Body of pancreas (tissue), 4 donors: Measurements from ENCODE around the gene RABEPK. TPM values are rescaled to one million over a fixed set of nuclear protein-coding genes. Genes with fewer than 3 reads are reported as not detected.

ENCODE experiments used
- ATAC-seq: fragments of 150-250 bp; one replicate; pipeline ENCODE4 v1.9.1; 2016
- DNase-seq, 4 donors: peaks; one replicate each; pipeline ENCODE4 v3.0.0-alpha.2; 2019
- H3K27ac ChIP-seq, 4 donors: fragments of 200-600 bp; sonication (generic); 1 replicate in 3 of 4; 2 replicates in 1 of 4; pipeline versions ENCODE4 v1.5.1 to v1.6.1; 2016 to 2019; ENCODE audit warnings: mild to moderate bottlenecking in 1 of 4, mixed read lengths in 1 of 4, moderate library complexity in 1 of 4
- H3K27me3 ChIP-seq, 2 donors: fragments of 200-600 bp; sonication (generic); one replicate each; pipeline ENCODE4 v1.6.0; 2016; ENCODE audit warnings: mild to moderate bottlenecking in 1 of 2
- H3K36me3 ChIP-seq, 2 donors: fragments of 200-600 bp; sonication (generic); replicated peaks in 1 of 2; 2 replicates each; pipeline ENCODE4 v1.5.1; 2016; ENCODE audit warnings: low read depth in 2 of 2; ENCODE audit not compliant: insufficient read depth in 1 of 2
- H3K4me1 ChIP-seq: fragments of 200-600 bp; sonication (generic); one replicate; pipeline ENCODE4 v1.6.0; 2016
- H3K4me3 ChIP-seq, 2 donors: fragments of 200-600 bp; sonication (generic); 1 replicate in 1 of 2; 2 replicates in 1 of 2; pipeline ENCODE4 v1.5.1; 2016 to 2019
- H3K9me3 ChIP-seq, 3 donors: fragments of 200-600 bp; sonication (generic); 1 replicate in 2 of 3; 2 replicates in 1 of 3; pipeline ENCODE4 v1.5.1; 2016
- CTCF ChIP-seq, 7 experiments: fragments of 450-650 bp in 4 of 7; fragments of 200-600 bp in 3 of 7; sonication (generic) in 3 of 7; IDR thresholded peaks; one replicate each; pipeline ENCODE4 v1.5.1; 2016 to 2019; ENCODE audit warnings: antibody characterized with exemption in 7 of 7
- POLR2A ChIP-seq, 3 donors: fragments of 450-650 bp; IDR thresholded peaks; one replicate each; pipeline ENCODE4 v1.6.1; 2016; ENCODE audit warnings: antibody characterized with exemption in 3 of 3, mild to moderate bottlenecking in 2 of 3
- WGBS, 2 donors: methylation state at CpG; one replicate each; pipeline ENCODE4 v1.1.5; 2017; 5-methylcytosine and 5-hydroxymethylcytosine counted together
- intact Hi-C: fragments of 100-400 bp; cut with DNase I; formaldehyde crosslinking; loops from one replicate; pipeline ENCODE4 v1.15.1; 2023
- small RNA-seq: library from RNA; depleted of rRNA; stranded (forward); fragments of <200 nt; gene quantifications from one replicate; pipeline ENCODE3, GENCODE V24; 2016
- total RNA-seq, 2 donors: library from RNA; depleted of rRNA; stranded (reverse); fragments of >200 nt; gene quantifications; one replicate each; pipeline ENCODE4 v1.1.0, GENCODE V29; 2016

Gene RABEPK
- total RNA-seq, 2 donors from 2014 or later: 4.3 to 6.7 TPM

DNA sequence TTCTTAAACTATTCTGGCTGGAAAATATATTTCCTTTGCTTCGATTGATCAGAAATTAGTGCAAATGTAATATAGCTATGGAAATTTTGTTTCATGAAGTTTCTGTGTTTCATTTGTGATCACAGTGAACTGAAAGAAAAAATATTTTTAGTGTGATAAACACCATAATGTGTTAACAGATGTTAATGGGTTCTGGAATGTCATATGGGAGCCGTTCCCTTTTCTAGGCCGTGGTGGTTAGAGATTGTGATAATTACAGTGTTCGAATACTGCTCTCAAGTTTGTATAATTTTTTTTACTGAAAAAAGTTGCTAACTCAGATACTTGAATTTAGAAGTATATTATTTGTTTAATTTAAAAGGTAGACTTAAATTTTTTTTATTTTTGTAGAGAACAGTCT, 80.6 kb downstream of the RABEPK start:
- intact Hi-C loops: no loop called here
- DNase-seq (no peak), ATAC-seq (no peak)
- no peaks in the 10 kb centered on the region for H3K27me3 ChIP-seq
- TF ChIP-seq CTCF (IDR thresholded peaks at IDR 0.05) (no peak), POLR2A (IDR thresholded peaks at IDR 0.05) (no peak)
- H3K27ac ChIP-seq: no peak overlapping the region
- H3K36me3 ChIP-seq: no peaks in the 10 kb centered on the region
- H3K9me3 ChIP-seq: no peaks in the 10 kb centered on the region
- no peak overlapping the region for H3K4me3 ChIP-seq
- 78 to 90% methylated on average over 4 of the region's 4 CpGs for WGBS, 2 donors
- peaks cover 11% of the 10 kb centered on the region for H3K4me1 ChIP-seq

Small RNA genes within 50 kb of the gene (small RNA-seq; reads per million reads assigned to genes)
- not detected for gene AL354710.1

Other genes with a start within 250 kb of the RABEPK start
- gene SCAI, start 57.0 kb upstream of the RABEPK start, total RNA-seq: 1 to 10 TPM; 6.7 to 7.6 TPM
- gene PPP6C, start 10.7 kb upstream of the RABEPK start, total RNA-seq: 10 to 100 TPM; 13.8 to 19.5 TPM
- 100 to 1,000 TPM in 1 of 2 donors, 10 to 100 TPM in 1; 78.6 to 170 TPM for gene HSPA5, start 40.8 kb downstream of the RABEPK start, total RNA-seq
- gene GAPVD1, start 61.3 kb downstream of the RABEPK start, total RNA-seq: 10 to 100 TPM; 25.7 to 48.8 TPM